ENCODE results near the gene MAPK9.
"Not testable (repeated sequence)": the region's sequence is repeated elsewhere in the genome, so short reads cannot be mapped to it uniquely, and the experiment has no call there.

Gene MAPK9

GRCh38 chr5:180222056-180222455 lies 69.8 kb downstream of the MAPK9 start:
- no peak for DNase-seq

GRCh38 chr5:180217797-180218196 lies 74.1 kb downstream of the MAPK9 start:
- no peak for DNase-seq

GRCh38 chr5:180216646-180217171 lies 75.2 kb downstream of the MAPK9 start:
- no peak for DNase-seq

GRCh38 chr5:180215783-180216630 lies 75.9 kb downstream of the MAPK9 start:
- DNase-seq = no peak

GRCh38 chr5:180214870-180215770 lies 76.8 kb downstream of the MAPK9 start:
- no peak for DNase-seq

- no peak for DNase-seq
These were observed 78.2 kb downstream of the MAPK9 start for GRCh38 chr5:180213657-180214207.

GRCh38 chr5:180213256-180213600 lies 78.7 kb downstream of the MAPK9 start:
- no peak for DNase-seq

- no peak for DNase-seq
These were observed 79.3 kb downstream of the MAPK9 start for GRCh38 chr5:180212363-180213255.

- DNase-seq = no peak
These were observed 80.2 kb downstream of the MAPK9 start for GRCh38 chr5:180211761-180212035.

- DNase-seq = no peak
These were observed 80.7 kb downstream of the MAPK9 start for GRCh38 chr5:180210961-180211760.

GRCh38 chr5:180210077-180210476 lies 81.8 kb downstream of the MAPK9 start:
- not testable (repeated sequence) for DNase-seq

GRCh38 chr5:180209137-180209581 lies 82.7 kb downstream of the MAPK9 start, which contains the start of gene RASGEF1C:
Gene RASGEF1C, minus strand, starts transcription at chr5:180209211. Its CDS starts 71,159 bp downstream, at chr5:180138052.
- DNase-seq = peak; percentile 53

GRCh38 chr5:180208435-180209081 lies 83.3 kb downstream of the MAPK9 start:
- peak; percentile 68 for DNase-seq

- peak; percentile 35 for DNase-seq
These were observed 83.8 kb downstream of the MAPK9 start for GRCh38 chr5:180208038-180208434.

- peak; percentile 45 for DNase-seq
These were observed 84.3 kb downstream of the MAPK9 start for GRCh38 chr5:180207593-180207992.

GRCh38 chr5:180206993-180207392 lies 84.9 kb downstream of the MAPK9 start:
- no peak for DNase-seq

- no peak for DNase-seq
These were observed 86.0 kb downstream of the MAPK9 start for GRCh38 chr5:180205916-180206315.

- no peak for DNase-seq
These were observed 87.5 kb downstream of the MAPK9 start for GRCh38 chr5:180204276-180204819.

GRCh38 chr5:180202939-180203573 lies 88.8 kb downstream of the MAPK9 start:
- no peak for DNase-seq
